ENCODE data around the gene TMEM42.

DNA sequence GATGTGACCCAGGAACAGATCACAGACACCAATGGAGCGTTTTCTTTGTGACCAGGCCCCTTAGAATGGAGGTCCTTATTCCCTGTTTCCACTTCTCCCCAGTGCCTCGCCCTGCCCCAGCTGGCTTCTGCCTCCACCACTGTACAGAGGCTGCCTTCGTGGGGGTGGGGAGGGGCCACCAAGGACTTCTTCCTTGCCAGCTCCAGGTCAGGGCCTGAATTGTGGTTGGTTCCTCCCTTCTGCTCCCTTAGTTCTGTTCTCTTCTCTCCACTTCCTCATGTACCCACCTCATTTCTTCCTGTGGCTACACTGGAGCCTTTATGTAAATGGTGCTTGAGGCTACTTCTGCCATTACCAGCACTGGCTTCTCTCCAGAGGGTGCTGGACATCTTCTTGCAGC, 29.1 kb downstream of the TMEM42 start:
- TF ChIP-seq, protein P1, sequence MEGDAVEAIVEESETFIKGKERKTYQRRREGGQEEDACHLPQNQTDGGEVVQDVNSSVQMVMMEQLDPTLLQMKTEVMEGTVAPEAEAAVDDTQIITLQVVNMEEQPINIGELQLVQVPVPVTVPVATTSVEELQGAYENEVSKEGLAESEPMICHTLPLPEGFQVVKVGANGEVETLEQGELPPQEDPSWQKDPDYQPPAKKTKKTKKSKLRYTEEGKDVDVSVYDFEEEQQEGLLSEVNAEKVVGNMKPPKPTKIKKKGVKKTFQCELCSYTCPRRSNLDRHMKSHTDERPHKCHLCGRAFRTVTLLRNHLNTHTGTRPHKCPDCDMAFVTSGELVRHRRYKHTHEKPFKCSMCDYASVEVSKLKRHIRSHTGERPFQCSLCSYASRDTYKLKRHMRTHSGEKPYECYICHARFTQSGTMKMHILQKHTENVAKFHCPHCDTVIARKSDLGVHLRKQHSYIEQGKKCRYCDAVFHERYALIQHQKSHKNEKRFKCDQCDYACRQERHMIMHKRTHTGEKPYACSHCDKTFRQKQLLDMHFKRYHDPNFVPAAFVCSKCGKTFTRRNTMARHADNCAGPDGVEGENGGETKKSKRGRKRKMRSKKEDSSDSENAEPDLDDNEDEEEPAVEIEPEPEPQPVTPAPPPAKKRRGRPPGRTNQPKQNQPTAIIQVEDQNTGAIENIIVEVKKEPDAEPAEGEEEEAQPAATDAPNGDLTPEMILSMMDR (IDR thresholded peaks at IDR 0.05): no peak
- no peak for TF ChIP-seq POLR2A (IDR thresholded peaks at IDR 0.05)

Data from tibial nerve (tissue), 3 donors.